ENCODE measurements around the gene KDM3B. TPM values are rescaled to one million over a fixed set of nuclear protein-coding genes. Genes with fewer than 3 reads are reported as not detected.

The KDM3B gene
- total and polyA plus RNA-seq, 9 of the 15 experiments (the other 6 are each of a cell fraction or from before 2014, with no cell fraction given), result 13.8 to 62.8 (median 41.9) TPM

GRCh38 chr5:138352071-138352721 lies at the start of gene KDM3B (continued):
- TF ChIP-seq KLF16 (IDR thresholded peaks at IDR 0.05), result peak; percentile 71; the same call in 1 of the 2 replicates
- TF ChIP-seq MCM5 (IDR thresholded peaks at IDR 0.05; ENCODE audit: low read depth), result no peak
- TF ChIP-seq ZNF12 (CRISPR knock-in tag; IDR thresholded peaks at IDR 0.05), result no peak
- TF ChIP-seq NELFE (IDR thresholded peaks at IDR 0.05; ENCODE audit: insufficient read depth, insufficient read length), result no peak
- TF ChIP-seq, protein P1, sequence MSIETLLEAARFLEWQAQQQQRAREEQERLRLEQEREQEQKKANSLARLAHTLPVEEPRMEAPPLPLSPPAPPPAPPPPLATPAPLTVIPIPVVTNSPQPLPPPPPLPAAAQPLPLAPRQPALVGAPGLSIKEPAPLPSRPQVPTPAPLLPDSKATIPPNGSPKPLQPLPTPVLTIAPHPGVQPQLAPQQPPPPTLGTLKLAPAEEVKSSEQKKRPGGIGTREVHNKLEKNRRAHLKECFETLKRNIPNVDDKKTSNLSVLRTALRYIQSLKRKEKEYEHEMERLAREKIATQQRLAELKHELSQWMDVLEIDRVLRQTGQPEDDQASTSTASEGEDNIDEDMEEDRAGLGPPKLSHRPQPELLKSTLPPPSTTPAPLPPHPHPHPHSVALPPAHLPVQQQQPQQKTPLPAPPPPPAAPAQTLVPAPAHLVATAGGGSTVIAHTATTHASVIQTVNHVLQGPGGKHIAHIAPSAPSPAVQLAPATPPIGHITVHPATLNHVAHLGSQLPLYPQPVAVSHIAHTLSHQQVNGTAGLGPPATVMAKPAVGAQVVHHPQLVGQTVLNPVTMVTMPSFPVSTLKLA (conservative IDR thresholded peaks at IDR 0.05), result 0 out of 4 replicates have a peak, but pooled peaks of 1 of the 2 experiments have one; percentile 9
- TF ChIP-seq SOX6 (IDR thresholded peaks at IDR 0.05), result peak; percentile 51; the same call in 1 of the 2 replicates
- TF ChIP-seq E2F3 (CRISPR knock-in tag; IDR thresholded peaks at IDR 0.05), result no peak
- no peak for TF ChIP-seq STAG1 (CRISPR knock-in tag; IDR thresholded peaks at IDR 0.05; ENCODE audit: borderline replicate concordance)
- no peak for TF ChIP-seq MEF2A (IDR thresholded peaks at IDR 0.05; ENCODE audit: control insufficient read depth, low read depth, low read length)
- no peak for TF ChIP-seq ZBTB8A (IDR thresholded peaks at IDR 0.05; ENCODE audit: partially characterized antibody)
- no peak for TF ChIP-seq ZNF354B (CRISPR knock-in tag; IDR thresholded peaks at IDR 0.05)
- peak in 1 of 2 experiments; percentile 67; a peak in 1 of 4 replicates for TF ChIP-seq KDM4B (IDR thresholded peaks at IDR 0.05; ENCODE audit: borderline replicate concordance in 2 of 2, low read depth in 1 of 2)
- no peak for TF ChIP-seq ZNF445 (CRISPR knock-in tag; IDR thresholded peaks at IDR 0.05; ENCODE audit: low read depth)
- TF ChIP-seq, protein P2, sequence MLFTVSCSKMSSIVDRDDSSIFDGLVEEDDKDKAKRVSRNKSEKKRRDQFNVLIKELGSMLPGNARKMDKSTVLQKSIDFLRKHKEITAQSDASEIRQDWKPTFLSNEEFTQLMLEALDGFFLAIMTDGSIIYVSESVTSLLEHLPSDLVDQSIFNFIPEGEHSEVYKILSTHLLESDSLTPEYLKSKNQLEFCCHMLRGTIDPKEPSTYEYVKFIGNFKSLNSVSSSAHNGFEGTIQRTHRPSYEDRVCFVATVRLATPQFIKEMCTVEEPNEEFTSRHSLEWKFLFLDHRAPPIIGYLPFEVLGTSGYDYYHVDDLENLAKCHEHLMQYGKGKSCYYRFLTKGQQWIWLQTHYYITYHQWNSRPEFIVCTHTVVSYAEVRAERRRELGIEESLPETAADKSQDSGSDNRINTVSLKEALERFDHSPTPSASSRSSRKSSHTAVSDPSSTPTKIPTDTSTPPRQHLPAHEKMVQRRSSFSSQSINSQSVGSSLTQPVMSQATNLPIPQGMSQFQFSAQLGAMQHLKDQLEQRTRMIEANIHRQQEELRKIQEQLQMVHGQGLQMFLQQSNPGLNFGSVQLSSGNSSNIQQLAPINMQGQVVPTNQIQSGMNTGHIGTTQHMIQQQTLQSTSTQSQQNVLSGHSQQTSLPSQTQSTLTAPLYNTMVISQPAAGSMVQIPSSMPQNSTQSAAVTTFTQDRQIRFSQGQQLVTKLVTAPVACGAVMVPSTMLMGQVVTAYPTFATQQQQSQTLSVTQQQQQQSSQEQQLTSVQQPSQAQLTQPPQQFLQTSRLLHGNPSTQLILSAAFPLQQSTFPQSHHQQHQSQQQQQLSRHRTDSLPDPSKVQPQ (CRISPR knock-in tag; IDR thresholded peaks at IDR 0.05; ENCODE audit: borderline replicate concordance), result no peak
- no peak for TF ChIP-seq ZSCAN32 (CRISPR knock-in tag; IDR thresholded peaks at IDR 0.05)
- 0 out of 2 replicates have a peak, but pooled peaks have one; percentile 5 for TF ChIP-seq RBM34 (IDR thresholded peaks at IDR 0.05; ENCODE audit: borderline replicate concordance, insufficient read depth, low read length)
- TF ChIP-seq ZNF253 (CRISPR knock-in tag; conservative IDR thresholded peaks at IDR 0.05), result no peak
- no peak for TF ChIP-seq PTRF (tag; IDR thresholded peaks at IDR 0.05)
- no peak for TF ChIP-seq ZBTB26 (CRISPR knock-in tag; IDR thresholded peaks at IDR 0.05)
- no peak for TF ChIP-seq ZEB2 (IDR thresholded peaks at IDR 0.05)
- no peak for TF ChIP-seq ELF4 (CRISPR knock-in tag; IDR thresholded peaks at IDR 0.05)
- peak; percentile 44; the same call in 1 of the 2 replicates for TF ChIP-seq ELF2 (CRISPR knock-in tag; IDR thresholded peaks at IDR 0.05)
- no peak for TF ChIP-seq WHSC1 (IDR thresholded peaks at IDR 0.05; ENCODE audit: low read length)
- no peak for TF ChIP-seq PRMT5 (CRISPR knock-in tag; IDR thresholded peaks at IDR 0.05)
- peak; percentile 22; the same call in 1 of the 2 replicates for TF ChIP-seq MAFK (IDR thresholded peaks at IDR 0.05; ENCODE audit: low read length)
